ENCODE results near the gene ALAD.

ALAD gene

DNA sequence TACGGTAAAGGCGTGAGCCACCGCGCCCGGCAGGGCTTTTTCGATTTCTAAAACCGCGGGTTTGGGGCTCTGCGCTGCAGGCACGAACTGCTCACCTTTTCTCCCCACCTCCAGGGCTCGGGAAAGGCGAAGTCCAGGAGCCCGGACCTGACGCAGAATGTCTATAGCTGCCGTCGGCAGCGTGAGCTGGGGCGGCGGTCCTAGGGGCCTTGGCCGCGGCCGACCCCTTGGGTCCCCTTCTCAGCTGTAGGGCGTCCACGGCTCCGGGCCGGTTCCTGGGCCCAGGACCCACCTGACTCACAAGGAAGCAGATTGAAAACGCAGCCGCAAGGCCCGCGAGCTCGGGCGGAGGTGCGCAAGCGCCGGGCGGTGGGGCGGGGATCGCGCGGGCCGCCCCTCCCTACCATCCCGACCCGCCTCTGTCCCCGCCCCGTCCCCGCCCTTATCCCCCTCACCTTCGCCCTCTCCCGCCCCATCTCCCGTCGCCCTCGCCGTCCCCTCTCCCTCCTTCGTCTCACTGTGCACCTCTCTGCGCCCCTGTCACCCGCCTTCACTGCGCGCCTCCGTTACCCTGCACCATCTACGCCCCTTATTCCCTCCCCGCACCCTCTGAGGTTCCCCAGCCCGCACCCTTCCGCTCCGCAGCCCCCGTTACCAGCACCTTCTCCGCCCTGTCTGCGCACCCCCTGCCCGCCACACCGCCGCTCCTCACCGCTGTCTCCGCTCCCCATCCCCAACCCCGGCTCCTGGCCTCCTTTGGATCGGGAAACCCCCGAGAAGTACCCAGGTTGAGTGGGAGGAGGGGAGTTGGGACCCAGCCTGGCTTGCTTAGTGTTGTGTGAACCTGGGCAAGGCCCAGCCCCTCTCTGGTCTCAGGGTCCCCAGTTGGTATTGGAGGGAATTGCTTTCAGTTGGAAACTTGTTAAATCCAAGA, 24.2 kb downstream of the ALAD start, which contains the start of gene HDHD3:
Gene HDHD3 (minus strand): TSS at position 353 of the 934 bp plus-strand sequence. CDS start 2,632 bp downstream, outside the sequence.
- no peak for FAIRE-seq
- DNase-seq (ENCODE audit: insufficient read length, low spot score) = peak; percentile 93
- no peak for TF ChIP-seq CTCF (IDR thresholded peaks at IDR 0.05; ENCODE audit: insufficient read depth, missing control alignments)

GRCh38 chr9:113375057-113376023, 25.7 kb downstream of the ALAD start:
- DNase-seq (ENCODE audit: insufficient read length, low spot score) (no peak), FAIRE-seq (no peak)
- no peak for TF ChIP-seq CTCF (IDR thresholded peaks at IDR 0.05; ENCODE audit: insufficient read depth, missing control alignments)

DNA sequence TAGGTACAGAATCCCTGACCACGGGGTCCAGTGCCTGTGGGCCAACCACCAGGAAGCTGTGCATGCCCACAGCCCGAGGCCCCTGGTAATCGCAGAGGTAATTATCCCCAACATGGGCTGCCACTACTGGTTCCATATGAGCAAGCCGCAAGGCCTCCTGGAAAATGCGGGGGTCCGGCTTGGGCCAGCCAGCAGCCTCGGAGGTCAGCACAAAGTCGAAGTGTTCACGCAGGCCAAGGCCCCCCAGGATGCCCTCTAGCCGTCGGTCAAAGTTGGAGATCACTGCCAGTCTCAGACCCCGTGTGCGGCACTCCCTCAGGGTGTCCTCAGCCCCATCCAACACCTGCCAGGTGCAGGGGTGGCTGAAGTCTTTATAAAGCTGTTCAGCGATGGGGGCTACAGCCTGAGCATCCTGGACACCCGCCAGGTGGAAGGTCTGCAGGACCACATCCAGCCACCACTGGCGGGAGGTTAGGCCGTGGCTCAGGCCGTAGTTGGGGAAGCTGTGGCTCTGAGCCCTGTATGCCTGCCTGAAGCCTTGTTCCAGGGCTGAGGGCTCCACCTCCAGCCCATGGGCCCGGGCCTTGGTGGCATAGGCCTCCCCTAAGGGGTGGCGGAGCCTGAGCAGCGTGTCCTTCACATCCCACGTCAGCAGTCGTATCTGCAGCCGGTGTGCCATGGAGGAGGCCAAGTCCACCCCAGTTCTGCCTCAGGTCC, 27.2 kb downstream of the ALAD start:
- no peak for TF ChIP-seq CTCF (IDR thresholded peaks at IDR 0.05; ENCODE audit: insufficient read depth, missing control alignments)
- DNase-seq (ENCODE audit: insufficient read length, low spot score) (no peak), FAIRE-seq (no peak)

GRCh38 chr9:113373256-113373655, 27.8 kb downstream of the ALAD start:
- no peak for TF ChIP-seq CTCF (IDR thresholded peaks at IDR 0.05; ENCODE audit: insufficient read depth, missing control alignments)
- DNase-seq (ENCODE audit: insufficient read length, low spot score) (no peak), FAIRE-seq (no peak)

- no peak for DNase-seq (ENCODE audit: insufficient read length, low spot score)
- FAIRE-seq = no peak
- TF ChIP-seq CTCF (IDR thresholded peaks at IDR 0.05; ENCODE audit: insufficient read depth, missing control alignments) = no peak
These were observed 29.0 kb downstream of the ALAD start for GRCh38 chr9:113372059-113372458.

DNA sequence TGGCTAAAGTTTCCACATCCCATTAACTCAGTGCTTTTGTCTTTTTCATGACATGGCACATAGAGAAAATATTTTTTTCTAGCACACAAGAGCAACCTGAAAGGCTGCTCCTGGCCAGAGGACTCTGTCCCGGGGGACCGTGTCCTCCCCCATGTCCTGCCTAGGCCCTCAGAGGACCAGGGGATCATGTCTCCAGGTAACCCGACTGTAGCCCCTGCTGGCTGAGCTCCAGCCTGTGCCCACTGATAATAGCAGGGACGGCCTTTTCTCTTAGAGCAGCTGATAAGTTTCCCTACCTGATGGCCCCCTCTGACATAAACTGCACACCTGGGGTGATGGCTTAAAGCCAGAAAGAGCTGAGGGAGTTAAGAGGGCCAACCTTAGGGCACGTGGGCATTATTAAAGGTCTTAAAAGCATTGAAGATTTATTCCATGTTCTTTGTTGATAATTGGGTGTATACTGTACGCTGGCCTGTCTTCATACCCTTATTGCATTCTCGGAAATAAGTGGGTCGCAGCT, 30.2 kb downstream of the ALAD start:
- no peak for FAIRE-seq
- DNase-seq (ENCODE audit: insufficient read length, low spot score) = no peak
- no peak for TF ChIP-seq CTCF (IDR thresholded peaks at IDR 0.05; ENCODE audit: insufficient read depth, missing control alignments)

Measured in D721Med (cell line).